Measurements from ENCODE around the gene CALML6. TPM values are rescaled to one million over a fixed set of nuclear protein-coding genes. Genes with fewer than 3 reads are reported as not detected.

CALML6 gene
- total RNA-seq, 1 donor from 2014 or later = under 0.01 TPM

GRCh38 chr1:1911350-1912041, 3.6 kb upstream of the CALML6 start:
- no peak for DNase-seq (ENCODE audit: low read depth in 2 of 2)

- no peak for DNase-seq (ENCODE audit: low read depth in 2 of 2)
These were observed 724 bp upstream of the CALML6 start for GRCh38 chr1:1914101-1914970.

GRCh38 chr1:1915911-1916840, 1.1 kb downstream of the CALML6 start:
- DNase-seq (ENCODE audit: low read depth in 2 of 2) = no peak

- DNase-seq (ENCODE audit: low read depth in 2 of 2) = no peak
These were observed 1.8 kb downstream of the CALML6 start for GRCh38 chr1:1916851-1917251.

- no peak for DNase-seq (ENCODE audit: low read depth in 2 of 2)
These were observed 2.4 kb downstream of the CALML6 start for GRCh38 chr1:1917304-1917976.

GRCh38 chr1:1917995-1918900, 3.2 kb downstream of the CALML6 start:
- DNase-seq (ENCODE audit: low read depth in 2 of 2) = no peak

- no peak for DNase-seq (ENCODE audit: low read depth in 2 of 2)
These were observed 3.8 kb downstream of the CALML6 start, which contains the start of gene TMEM52 for GRCh38 chr1:1918901-1919303. Gene TMEM52 (minus strand): TSS chr1:1919279. CDS start chr1:1919265, 14 bp downstream.

- peak; percentile 96 to 98 for DNase-seq (ENCODE audit: low read depth in 2 of 2)
These were observed 4.4 kb downstream of the CALML6 start for GRCh38 chr1:1919304-1920056.

GRCh38 chr1:1920057-1920607, 5.1 kb downstream of the CALML6 start:
- DNase-seq (ENCODE audit: low read depth in 2 of 2) = no peak

GRCh38 chr1:1920608-1921458, 5.8 kb downstream of the CALML6 start:
- no peak for DNase-seq (ENCODE audit: low read depth in 2 of 2)

GRCh38 chr1:1921459-1921862, 6.4 kb downstream of the CALML6 start:
- DNase-seq (ENCODE audit: low read depth in 2 of 2) = no peak

GRCh38 chr1:1921901-1922701, 7.0 kb downstream of the CALML6 start:
- DNase-seq (ENCODE audit: low read depth in 2 of 2) = no peak

- DNase-seq (ENCODE audit: low read depth in 2 of 2) = no peak
These were observed 7.6 kb downstream of the CALML6 start for GRCh38 chr1:1922702-1922955.

- DNase-seq (ENCODE audit: low read depth in 2 of 2) = no peak
These were observed 8.1 kb downstream of the CALML6 start for GRCh38 chr1:1922956-1923833.

- no peak for DNase-seq (ENCODE audit: low read depth in 2 of 2)
These were observed 9.3 kb downstream of the CALML6 start for GRCh38 chr1:1924386-1924785.

- no peak for DNase-seq (ENCODE audit: low read depth in 2 of 2)
These were observed 9.8 kb downstream of the CALML6 start for GRCh38 chr1:1924849-1925248.
